Chondrocyte (in vitro differentiated cells): Measurements from ENCODE around the gene GALNT14. TPM values are rescaled to one million over a fixed set of nuclear protein-coding genes. Genes with fewer than 3 reads are reported as not detected.

Source experiments
- DNase-seq: peaks from one replicate; pipeline ENCODE4 v3.0.0; 2021; ENCODE audit warnings: mixed read lengths, low spot score
- H3K27ac Mint-ChIP-seq: one replicate; pipeline ENCODE4 v1.8.0; 2021; ENCODE audit warnings: mild to moderate bottlenecking, moderate library complexity, mixed read lengths; ENCODE audit not compliant: unreplicated experiment
- H3K27me3 Mint-ChIP-seq: 2 replicates; pipeline ENCODE4 v1.8.0; 2021; ENCODE audit warnings: low read depth, mixed read lengths
- H3K36me3 Mint-ChIP-seq: 2 replicates; pipeline ENCODE4 v1.8.0; 2021; ENCODE audit warnings: low read depth, mixed read lengths
- H3K4me1 Mint-ChIP-seq: 2 replicates; pipeline ENCODE4 v1.8.0; 2021; ENCODE audit warnings: low read depth, mild to moderate bottlenecking, mixed read lengths
- H3K4me3 Mint-ChIP-seq: one replicate; pipeline ENCODE4 v1.8.0; 2021; ENCODE audit warnings: mild to moderate bottlenecking, moderate library complexity, mixed read lengths; ENCODE audit not compliant: unreplicated experiment
- H3K9me3 Mint-ChIP-seq: 2 replicates; pipeline ENCODE4 v1.8.0; 2021; ENCODE audit warnings: low read depth, mixed read lengths
- CTCF ChIP-seq: fragments of 200-600 bp; sonication (generic); IDR thresholded peaks from 2 replicates; pipeline ENCODE4 v1.5.0; 2021; ENCODE audit warnings: antibody characterized with exemption, mild to moderate bottlenecking, moderate library complexity
- total RNA-seq: library from RNA; stranded (reverse); gene quantifications from 3 replicates; pipeline ENCODE4 v1.2.1, GENCODE V29; 2021

GALNT14 gene
- total RNA-seq, 1 donor from 2014 or later = 17.8 TPM

- Mint-ChIP-seq H3K9me3 (no peaks in the 10 kb centered on the region), H3K36me3 (no peaks in the 10 kb centered on the region), H3K27ac (no peak overlapping the region), H3K27me3 (peaks cover 11% of the 10 kb centered on the region), H3K4me3 (no peak overlapping the region), H3K4me1 (no peaks in the 10 kb centered on the region)
- no peak for DNase-seq
- TF ChIP-seq CTCF = no peak
Observed at GRCh38 chr2:30865243-30865642, 273.0 kb downstream of the GALNT14 start.

- peak; percentile 90 for TF ChIP-seq CTCF
- no peaks in the 10 kb centered on the region for H3K36me3 Mint-ChIP-seq
- H3K4me3 Mint-ChIP-seq = no peak overlapping the region
- H3K27me3 Mint-ChIP-seq = peaks cover 11% of the 10 kb centered on the region
- H3K4me1 Mint-ChIP-seq = no peaks in the 10 kb centered on the region
- DNase-seq = no peak
- H3K9me3 Mint-ChIP-seq = no peaks in the 10 kb centered on the region
- no peak overlapping the region for H3K27ac Mint-ChIP-seq
Observed at GRCh38 chr2:30862054-30862651, 276.1 kb downstream of the GALNT14 start.

DNA sequence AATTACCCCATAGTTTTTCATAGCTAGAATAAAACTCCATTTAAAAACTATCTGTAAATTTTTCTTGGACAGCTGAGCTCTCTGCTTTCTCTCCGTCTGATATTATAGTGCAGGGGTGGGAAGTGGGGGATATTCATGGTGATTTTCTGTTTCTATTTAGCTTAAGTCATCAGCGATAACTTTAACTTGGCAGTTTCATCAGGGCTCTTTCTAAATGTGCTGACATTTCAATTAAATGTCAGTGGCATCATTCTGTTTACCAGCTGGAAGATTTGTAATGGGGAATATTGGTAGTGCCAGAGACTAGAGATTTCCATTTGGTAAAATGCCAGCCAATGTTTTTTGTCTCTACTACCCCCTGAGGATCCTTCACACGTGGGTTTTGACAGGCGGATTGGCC lies 277.5 kb downstream of the GALNT14 start:
- Mint-ChIP-seq H3K9me3 (no peaks in the 10 kb centered on the region), H3K4me1 (no peaks in the 10 kb centered on the region), H3K36me3 (no peaks in the 10 kb centered on the region), H3K27me3 (peaks cover 7% of the 10 kb centered on the region), H3K4me3 (no peak overlapping the region), H3K27ac (no peak overlapping the region)
- DNase-seq = no peak
- no peak for TF ChIP-seq CTCF

Other genes starting within 250 kb of the GALNT14 start
- gene CAPN14, start 79.1 kb upstream of the GALNT14 start, total RNA-seq = 0.10 to 0.39 TPM (median 0.15 TPM) in 3 replicates
- gene EHD3, start 95.7 kb upstream of the GALNT14 start, total RNA-seq = 22.3 to 29.9 TPM (median 24.0 TPM) in 3 replicates